Fibroblast of pulmonary artery (primary cell): ENCODE data around the gene CD27.

Source experiments
- DNase-seq: peaks from one replicate; pipeline ENCODE4 v3.0.0-alpha.2; 2010; ENCODE audit warnings: low read depth
- H3K4me3 ChIP-seq: replicated peaks from 2 replicates; pipeline ENCODE4 v1.5.1; 2011; ENCODE audit warnings: low read depth, mild to moderate bottlenecking, control low read depth, low read length, moderate library complexity
- TF ChIP-seq, protein P1 (sequence below): IDR thresholded peaks from 2 replicates; pipeline ENCODE4 v1.5.1; 2011; ENCODE audit warnings: mild to moderate bottlenecking, control low read depth, low read length, inconsistent platforms; ENCODE audit errors: missing control alignments

CD27 gene

GRCh38 chr12:6416596-6416995 is 28.2 kb upstream of the CD27 start:
- TF ChIP-seq, protein P1, sequence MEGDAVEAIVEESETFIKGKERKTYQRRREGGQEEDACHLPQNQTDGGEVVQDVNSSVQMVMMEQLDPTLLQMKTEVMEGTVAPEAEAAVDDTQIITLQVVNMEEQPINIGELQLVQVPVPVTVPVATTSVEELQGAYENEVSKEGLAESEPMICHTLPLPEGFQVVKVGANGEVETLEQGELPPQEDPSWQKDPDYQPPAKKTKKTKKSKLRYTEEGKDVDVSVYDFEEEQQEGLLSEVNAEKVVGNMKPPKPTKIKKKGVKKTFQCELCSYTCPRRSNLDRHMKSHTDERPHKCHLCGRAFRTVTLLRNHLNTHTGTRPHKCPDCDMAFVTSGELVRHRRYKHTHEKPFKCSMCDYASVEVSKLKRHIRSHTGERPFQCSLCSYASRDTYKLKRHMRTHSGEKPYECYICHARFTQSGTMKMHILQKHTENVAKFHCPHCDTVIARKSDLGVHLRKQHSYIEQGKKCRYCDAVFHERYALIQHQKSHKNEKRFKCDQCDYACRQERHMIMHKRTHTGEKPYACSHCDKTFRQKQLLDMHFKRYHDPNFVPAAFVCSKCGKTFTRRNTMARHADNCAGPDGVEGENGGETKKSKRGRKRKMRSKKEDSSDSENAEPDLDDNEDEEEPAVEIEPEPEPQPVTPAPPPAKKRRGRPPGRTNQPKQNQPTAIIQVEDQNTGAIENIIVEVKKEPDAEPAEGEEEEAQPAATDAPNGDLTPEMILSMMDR: no peak
- DNase-seq: no peak
- H3K4me3 ChIP-seq: no peak overlapping the region

DNA sequence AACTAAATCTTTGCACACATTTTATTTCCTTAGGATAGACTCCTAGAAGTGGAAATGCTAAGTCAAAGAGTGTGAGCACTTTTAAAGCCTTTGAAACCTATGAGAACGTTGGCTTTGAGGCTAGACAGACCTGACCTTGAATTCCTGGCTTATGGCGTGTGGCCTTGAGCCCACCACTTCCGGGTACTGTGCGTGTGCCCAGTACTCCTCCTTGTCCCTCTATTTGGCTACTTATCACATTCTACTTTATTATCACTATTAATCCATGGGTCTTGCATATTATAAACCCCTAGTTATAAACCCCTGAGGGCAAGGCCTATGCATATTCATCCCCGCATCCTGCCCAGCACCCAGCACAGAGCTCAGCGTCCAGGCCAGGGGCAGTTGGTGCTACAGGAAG is 26.0 kb upstream of the CD27 start:
- TF ChIP-seq, protein P1: no peak
- no peak overlapping the region for H3K4me3 ChIP-seq
- DNase-seq: no peak

- TF ChIP-seq, protein P1: no peak
- DNase-seq: no peak
- H3K4me3 ChIP-seq: no peak overlapping the region
These were observed 24.4 kb upstream of the CD27 start for GRCh38 chr12:6420364-6420763.

DNA sequence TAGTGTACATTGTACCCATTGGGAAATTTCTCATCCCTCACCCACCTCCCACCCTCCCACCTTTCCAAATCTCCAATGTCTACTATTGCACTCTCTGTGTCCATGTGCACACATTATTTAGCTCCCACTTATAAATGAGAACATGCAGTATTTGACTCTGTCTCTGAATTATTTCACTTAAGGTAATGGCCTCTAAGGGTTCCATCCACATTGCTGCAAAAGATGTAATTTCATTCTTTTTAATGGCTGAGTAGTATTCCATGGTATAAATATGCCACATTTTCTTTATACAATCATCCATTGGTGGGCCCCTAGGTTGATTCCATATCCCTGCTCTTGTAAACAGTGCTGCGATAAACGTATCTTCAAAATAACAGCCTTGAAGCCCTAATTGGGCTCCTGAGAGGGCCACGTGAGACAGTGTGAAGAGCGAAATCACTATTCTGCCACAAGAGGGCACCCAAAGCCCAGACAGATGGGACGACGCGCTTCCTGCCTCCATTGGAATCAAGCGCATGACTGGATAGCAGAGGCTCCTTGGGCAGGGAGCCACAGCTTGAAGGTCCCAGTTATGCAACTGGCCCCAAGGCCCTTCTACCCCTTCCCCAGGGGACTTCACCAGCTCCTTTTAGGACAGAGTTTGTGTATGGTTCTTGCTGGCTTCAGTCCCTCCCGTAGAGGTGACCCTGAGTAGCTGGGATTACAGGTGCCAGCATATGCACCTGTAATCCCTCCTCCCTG is 21.3 kb upstream of the CD27 start:
- peak; percentile 96 for DNase-seq
- no peak overlapping the region for H3K4me3 ChIP-seq
- TF ChIP-seq, protein P1: peak; percentile 77

- TF ChIP-seq, protein P1: no peak
- no peak for DNase-seq
- H3K4me3 ChIP-seq: no peak overlapping the region
These were observed 20.8 kb upstream of the CD27 start for GRCh38 chr12:6424008-6424347.

DNA sequence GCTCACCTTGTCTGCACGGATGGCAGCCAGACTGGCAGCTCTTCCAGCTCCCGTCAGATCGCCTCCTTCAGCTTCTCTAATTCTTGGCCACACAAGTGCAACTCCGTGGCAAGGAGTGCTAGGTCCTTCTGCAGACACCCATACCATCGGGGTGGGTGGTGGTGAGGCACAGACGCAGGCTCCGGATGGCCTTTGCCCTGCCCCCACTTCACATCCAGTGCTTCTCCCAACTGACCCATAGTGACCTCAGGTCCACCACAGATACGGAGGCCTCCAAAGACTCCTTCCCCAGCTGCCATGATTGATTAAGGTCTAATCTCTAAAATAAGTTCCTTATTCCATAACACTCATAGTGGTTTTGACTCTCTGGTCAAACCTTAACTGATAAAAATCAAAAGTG is 19.9 kb upstream of the CD27 start:
- TF ChIP-seq, protein P1: no peak
- no peak for DNase-seq
- H3K4me3 ChIP-seq: no peak overlapping the region
